Ammon's horn (tissue), 1 donor: ENCODE measurements around the gene KCNJ1.

ENCODE experiments used
- DNase-seq: peaks from one replicate; pipeline ENCODE4 v3.0.0-alpha.2; 2016; ENCODE audit warnings: low spot score

Gene KCNJ1

DNA sequence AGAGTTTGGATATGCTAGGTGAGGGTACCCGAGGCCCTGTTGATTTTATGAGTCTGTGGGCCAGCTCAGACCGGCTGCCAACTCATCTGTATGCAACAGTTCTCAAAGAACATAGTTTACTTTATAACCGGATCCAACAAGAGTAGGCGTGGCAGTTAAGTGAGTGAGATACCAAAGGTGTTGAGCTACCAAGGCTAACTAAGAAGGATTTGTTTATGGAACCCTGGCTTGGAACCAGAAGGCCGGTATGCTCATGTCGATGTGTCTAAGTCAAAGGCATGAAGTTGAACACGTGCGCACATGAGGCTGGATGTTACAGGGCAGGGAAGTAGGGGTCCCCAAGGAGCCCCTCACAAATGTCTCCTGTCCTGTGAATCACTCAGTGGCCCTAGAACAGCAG lies at the start of gene KCNJ1:
KCNJ1 (minus strand) TSS at position 20 of the 400 bp plus-strand sequence. CDS start 27,053 bp downstream, outside the sequence.
- no peak for DNase-seq

DNA sequence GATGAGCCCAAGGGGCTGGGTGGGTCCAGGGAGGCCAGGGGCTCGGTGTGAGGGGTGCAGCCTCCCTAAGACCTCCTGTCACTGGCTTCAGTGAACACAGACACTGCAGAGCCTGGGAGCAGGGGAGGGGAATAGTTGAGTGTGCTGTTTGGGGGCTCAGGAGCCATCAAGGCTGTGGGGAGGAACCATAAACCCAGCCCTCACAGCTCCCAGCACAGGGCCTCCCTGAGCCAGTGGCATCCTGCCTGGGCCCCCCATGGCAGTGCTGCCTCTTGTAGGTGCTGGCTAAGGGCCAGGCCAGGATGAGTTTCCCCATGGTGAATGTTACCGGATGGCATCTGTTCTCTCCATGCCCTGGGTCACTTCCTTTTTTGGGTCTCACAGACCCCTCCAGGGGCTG lies 49.6 kb upstream of the KCNJ1 start:
- DNase-seq = no peak

DNA sequence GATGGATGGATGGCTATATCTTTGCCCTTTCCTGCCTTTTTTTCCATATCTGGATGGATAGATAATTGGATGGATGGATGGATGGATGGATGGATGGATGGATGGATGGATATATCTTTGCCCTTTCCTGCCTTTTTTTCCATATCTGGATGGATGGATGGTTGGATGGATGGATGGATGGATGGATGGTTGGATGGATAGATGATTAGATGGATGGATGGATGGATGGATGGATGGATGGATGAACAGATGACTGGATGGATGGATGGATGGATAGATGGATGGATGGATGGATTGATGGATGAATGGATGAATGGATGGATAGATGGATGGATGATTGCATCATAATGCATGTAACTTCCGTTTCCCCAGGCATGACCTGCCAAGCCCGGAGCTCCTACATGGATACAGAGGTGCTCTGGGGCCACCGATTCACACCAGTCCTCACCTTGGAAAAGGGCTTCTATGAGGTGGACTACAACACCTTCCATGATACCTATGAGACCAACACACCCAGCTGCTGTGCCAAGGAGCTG lies 49.0 kb upstream of the KCNJ1 start:
- no peak for DNase-seq

DNA sequence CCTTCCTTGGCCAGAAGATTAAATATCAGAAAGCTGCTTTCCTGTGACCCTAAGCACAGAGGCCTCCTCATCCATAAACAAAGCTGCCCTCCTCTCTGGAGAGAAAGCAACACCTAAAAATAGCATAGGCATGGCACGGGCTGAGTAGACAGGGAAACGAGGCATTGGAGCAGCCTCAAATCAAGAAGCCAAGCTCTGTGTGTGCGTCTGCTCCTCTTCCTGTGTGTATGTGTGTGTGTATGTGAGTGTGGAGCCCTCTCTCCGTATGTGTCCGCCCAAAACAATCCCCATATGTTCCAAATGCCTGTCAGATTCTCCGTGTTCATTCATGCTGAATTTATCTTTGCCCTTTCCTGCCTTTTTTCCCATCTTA lies 48.0 kb upstream of the KCNJ1 start:
- DNase-seq = no peak

DNA sequence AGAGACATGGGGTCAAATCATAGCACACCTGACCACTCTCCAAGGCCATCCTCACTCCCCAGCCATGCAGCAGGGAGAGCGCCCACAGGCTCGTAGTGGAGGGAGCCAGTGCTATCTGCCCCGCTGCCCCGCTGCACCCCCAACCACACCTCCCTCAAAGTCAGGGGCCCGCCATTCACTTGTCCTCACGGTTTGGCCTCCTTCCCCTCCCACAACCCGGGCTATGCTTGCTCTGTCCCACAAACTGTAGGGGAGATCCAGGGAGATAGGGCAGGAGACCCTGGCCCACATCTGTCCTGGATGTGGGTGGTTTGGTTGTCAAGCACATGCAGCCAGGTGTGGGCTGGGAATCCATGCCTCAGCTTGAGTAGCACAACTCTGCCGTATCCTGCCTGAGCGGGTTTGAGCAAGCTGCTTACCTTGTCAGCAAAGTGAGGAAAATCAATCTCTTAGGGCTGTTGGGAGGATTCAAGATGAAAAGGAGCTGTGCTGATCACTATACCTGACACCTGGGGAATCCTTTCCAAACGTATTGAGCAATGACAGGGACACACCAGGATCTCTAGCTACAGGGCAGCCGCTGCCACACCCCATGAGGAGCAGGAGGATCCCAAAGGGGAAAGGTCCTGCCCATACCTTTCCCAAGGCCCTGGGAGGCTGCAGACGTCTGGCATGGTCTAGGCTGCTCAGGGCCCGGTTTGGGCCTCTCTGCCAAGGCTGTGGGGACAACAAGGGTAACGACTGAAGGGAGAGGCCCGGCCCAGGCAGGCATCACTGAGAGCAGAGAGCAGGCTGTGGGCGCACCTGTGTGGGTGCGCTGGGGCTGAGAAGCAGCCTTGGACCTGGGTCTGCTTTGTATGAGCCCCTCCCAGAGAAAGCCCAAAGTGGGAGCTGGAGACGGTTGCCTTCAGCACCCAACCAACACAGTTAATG lies 47.4 kb upstream of the KCNJ1 start:
- DNase-seq = no peak

DNA sequence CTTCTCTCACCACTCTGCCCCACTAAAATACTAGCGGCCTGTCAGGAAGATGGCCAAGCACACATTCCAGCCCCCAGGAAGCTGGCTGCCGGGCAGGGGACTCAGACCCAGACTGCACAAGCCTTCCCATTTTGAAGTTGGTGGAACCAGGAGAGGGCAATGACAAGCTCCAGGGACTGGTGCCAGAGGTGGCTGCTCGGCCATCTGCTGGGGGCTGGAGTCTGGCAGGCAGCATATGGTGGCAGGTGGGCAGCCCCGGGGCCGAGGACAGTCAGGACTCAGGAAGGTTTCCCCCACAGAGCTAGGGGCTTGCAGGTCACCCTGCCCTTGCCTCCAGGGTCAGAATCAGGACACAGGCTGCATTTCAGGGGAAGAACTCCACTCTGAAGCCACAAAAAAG lies 46.7 kb upstream of the KCNJ1 start:
- DNase-seq = no peak

DNA sequence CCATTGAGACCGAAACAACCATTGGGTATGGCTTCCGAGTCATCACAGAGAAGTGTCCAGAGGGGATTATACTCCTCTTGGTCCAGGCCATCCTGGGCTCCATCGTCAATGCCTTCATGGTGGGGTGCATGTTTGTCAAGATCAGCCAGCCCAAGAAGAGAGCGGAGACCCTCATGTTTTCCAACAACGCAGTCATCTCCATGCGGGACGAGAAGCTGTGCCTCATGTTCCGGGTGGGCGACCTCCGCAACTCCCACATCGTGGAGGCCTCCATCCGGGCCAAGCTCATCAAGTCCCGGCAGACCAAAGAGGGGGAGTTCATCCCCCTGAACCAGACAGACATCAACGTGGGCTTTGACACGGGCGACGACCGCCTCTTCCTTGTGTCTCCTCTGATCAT lies 44.6 kb upstream of the KCNJ1 start:
- DNase-seq = no peak

DNA sequence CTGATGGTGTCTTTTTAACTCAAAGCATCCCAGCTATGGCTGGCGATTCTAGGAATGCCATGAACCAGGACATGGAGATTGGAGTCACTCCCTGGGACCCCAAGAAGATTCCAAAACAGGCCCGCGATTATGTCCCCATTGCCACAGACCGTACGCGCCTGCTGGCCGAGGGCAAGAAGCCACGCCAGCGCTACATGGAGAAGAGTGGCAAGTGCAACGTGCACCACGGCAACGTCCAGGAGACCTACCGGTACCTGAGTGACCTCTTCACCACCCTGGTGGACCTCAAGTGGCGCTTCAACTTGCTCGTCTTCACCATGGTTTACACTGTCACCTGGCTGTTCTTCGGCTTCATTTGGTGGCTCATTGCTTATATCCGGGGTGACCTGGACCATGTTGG lies 44.1 kb upstream of the KCNJ1 start:
- DNase-seq = no peak

DNA sequence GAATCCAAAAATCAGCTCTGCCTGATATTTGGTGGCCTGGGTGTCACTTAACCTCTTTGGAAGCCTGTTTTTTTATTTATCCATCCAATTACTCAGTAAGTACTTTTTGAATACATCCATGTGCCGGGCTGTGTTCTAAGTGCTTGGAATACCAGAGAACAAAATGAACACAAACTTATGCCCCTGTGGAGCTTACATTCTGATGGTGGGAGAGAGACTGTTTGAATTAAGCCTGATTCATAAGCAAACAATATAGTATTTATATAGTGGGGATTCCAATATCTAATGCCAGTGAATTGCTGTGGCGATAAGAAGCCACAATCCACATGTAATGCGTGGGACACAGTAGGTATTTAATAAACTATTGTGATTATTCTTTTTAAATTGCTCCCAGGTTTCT lies 43.5 kb upstream of the KCNJ1 start:
- no peak for DNase-seq

DNA sequence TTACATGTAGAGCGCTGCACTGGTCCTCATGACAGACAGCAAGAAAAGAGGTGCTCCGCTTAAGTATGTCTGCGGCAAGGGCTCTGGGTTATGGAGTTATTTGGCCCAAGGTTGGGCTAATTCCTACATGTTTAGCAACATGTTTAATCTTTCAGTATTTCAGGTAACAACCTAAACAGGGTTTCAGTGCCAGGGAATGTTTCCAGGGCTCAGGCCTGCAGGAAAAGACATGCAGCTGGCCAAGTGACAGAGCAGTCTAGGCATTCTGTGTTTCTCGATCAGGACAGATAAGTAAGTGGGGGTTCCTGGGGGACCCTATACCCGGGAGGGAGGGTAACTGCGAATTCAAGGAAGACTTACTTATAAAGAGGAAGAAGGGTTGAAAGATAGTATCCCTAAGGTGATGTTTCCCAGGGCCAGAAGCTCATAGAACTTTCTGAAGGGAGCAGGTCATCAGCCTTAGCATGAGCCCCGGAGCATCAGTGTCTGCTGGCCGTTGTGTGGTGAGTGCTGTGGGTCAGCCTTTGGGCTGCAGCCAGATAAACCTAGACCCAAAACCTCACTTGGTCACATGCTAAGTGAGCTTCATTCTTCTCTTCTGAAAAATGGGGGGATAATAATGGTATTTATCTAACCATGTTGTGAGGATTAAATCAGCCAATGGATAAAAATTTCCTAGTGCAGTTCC lies 42.5 kb upstream of the KCNJ1 start:
- no peak for DNase-seq

DNA sequence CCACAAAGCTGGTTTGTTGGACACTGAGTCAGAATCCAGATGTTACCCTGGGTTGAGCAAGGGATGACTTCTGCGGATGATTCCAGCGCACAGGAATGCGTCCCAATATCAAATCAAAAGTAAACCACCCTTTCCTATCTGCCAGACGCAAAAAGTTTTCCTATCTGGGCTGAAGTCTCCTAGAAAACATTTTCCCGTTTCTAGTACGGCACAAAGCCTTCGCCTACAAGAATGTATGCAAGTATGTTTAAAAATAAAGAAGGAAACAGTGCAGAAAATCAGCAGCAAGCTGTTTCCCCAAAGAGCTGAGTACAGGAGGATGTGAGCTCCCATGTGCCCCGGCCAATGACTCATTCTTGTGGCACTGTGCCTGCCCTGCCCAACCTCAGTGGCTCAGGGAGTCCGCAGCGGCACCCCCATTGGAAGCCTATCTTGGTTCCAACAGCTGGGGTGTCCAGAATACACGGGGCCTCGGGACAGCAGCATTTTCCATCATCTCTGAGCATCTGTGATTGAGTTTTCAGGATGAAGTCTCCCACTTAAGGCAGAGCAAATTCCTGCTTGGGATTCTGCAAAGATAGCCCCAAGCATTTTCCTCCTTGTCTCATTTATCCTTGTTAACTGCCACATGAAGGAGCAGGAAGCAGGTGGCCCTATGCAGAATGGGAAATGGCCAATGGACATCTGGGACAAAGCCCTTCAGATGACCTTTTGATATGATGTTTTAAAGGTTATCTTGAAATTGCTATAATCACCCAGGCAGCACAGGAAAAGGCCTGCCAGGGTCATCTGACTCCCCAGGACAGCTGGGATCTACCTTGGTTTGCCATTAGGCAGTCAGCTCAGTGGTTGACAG lies 41.5 kb upstream of the KCNJ1 start:
- peak; percentile 74 for DNase-seq

DNA sequence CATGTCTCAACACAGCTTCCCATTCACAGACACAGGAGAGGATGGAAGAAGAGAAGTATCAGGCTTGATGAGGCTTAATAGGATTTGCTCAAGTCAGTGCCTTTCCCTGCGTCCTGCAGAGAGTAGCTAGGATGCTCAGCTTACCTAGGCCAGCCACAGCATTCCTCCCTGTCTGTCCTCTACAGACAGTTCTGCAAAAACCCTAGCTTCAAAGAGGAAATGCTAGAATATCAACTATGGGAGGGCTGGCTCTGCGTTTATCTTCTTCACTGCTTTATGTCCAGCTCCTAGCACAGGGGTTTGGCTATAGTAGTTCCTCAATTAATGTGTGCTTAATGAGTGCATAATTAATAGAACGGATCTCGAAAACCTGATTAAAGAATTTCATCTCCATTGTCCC lies 40.5 kb upstream of the KCNJ1 start:
- DNase-seq = no peak

DNA sequence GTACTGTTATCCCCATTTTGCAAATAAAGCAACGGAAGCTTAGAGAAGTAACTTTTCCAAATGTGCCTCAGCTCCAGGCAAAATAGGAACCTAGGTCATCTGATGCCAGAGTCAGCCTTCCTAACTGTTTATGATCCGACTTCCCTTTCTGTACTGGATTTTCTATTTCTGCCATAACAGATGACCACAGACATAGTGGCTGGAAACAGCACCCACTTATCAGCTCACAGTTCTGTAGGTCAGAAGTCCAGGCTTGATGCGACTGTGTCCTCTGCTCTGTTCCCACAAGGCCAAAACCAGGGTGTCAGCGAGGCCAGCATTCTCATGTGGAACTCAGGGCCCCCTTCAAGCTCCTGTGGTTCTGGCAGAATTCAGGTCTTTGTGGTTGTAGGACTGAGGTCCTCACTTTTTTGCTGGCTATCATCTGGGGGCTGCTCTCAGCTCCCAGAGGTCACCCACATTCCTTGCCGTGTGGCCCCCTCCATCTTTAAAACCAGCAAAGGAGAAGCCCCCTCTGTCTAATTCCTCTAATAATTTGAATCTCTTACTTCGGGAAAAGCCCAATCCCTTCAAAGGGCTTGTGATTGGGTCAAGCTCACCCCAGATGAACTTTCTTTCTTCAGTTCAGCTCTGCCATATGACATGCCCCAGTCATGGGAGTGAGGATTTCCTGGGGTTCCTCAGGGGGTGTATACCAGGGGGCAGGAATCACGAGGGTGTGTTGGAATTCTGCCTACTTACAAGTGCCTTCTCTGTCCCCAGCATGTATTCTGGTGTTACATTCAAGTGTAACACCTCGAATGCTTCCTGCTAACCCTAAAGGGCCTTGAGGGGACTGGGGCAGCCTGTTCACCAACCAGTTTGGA lies 39.3 kb upstream of the KCNJ1 start:
- DNase-seq = peak; percentile 45

DNA sequence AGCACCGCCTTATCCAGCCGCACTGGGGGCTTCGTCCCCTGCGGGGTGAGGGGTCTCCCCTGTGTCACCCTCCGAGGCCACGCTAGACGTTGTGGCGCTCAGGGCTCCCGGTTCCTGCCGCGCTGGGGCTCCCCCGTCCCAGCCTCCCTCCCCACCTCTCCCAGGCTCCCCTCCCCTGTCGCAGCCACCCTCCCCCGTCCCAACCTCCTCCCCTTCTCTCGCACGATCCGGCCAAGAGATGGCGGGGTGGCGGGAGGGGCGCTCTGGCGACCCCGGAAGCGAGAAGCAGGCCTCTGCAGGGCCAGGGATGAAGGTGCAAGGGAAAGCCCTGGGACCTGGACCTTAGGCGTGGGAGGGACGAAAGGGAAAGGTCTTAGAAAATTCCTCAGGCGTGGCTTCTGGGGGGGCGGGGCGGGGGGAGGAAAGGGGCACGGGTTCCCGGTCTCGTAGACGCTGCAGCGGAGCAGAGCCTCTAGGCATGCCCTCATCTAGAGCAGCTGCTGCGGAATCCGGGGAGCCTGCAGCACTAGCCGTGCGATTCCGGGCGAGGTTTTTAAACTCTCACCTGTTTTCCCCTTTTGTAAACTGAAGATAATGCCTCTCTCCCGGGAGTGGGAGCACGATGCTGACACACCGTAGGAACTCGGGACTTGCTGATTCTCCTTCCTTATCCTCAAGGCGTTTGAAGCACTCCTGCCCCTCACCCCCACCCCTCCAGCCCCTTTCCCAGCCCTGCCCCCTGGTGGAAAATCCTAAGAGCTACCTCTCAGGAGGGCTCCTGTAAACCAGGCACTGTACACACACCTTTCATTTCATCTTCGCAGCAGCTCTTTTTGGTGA lies 38.5 kb upstream of the KCNJ1 start:
- DNase-seq = no peak

DNA sequence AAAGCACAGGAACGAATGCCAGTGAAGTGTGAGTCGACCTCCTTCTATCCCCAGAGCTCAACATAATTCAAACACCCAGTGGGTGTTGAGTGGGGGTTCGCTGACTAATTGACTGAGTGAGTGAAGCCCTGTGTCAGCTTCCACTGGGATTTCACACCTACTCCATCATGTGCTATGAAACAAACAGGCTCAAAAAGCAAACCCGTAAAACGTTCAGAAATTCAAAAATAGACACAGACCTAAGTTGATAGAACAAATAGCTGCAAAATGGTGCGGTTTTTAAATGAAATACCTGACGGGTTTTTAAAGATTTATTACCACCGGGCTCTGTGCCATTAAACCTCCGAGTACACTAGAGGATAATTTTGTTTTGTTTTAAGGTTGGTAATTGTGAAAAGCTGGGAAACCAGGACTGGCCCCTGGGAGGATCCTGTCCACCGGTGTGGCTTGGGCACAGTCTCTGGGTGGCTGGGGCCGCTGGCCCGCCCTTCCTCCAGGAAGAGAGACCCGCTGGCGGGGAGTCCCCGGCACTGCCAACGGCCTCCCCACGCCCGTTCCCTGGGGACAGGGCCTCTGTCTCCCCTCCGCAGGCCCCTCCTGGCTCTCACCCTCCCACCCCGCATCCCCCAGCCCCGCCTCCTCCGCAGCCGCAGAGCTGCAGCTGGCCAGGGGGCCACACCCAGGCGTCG lies 37.7 kb upstream of the KCNJ1 start:
- peak; percentile 50 for DNase-seq

DNA sequence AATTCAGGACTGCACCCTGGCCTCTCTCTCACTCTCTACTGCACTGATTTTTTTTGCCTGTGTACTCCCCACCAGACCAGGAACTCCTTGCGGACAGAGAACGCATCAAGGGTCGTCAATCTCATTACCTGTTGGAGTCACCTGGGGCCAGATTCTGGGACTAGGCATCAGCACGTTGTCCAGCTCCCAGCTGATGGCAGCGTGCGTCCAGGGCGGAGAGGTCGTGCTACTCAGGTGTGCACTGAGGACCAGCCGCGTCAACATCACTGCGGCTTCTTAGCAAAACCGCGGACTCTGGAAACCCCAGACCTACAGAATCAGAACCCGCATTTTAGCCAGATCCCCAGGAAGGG lies 37.2 kb upstream of the KCNJ1 start:
- no peak for DNase-seq

DNA sequence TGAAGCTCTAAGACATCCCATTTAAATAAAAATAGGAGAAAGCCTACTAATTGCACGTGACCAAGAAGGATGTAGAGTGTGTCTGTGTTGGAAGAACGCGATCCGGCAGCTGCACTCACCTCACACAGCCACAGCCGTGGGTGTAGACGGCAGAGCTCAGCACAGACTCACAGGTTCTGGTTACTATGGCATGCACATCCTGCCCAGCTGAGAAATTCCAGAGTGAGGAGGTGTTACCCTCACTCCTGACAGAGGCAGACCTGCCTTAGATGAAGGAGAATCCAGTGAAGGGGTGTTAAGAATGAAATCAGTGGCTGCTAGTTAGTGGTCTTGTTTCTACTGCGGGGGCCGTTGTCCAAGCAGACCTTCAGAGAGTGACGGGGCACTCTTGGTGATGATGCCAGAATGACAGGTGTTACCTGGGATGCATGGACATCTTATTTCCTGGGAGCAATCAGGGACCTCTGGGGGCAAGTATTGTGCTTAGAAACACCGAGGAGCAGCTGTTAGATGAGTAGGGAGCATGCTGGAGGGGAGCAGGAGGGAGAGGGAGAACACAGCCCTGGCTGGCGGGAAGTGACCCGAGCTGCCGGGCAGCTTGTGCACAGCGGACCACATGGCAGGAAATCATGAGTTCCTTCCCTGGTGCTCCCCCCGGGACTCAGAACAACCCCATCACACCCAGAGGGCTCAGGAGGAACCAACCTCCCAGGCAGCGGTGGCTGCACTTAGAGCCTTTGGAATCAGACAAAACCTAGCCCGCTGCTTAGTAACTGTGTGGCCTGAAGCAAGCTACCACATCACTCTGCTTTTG lies 36.4 kb upstream of the KCNJ1 start:
- peak; percentile 69 for DNase-seq

DNA sequence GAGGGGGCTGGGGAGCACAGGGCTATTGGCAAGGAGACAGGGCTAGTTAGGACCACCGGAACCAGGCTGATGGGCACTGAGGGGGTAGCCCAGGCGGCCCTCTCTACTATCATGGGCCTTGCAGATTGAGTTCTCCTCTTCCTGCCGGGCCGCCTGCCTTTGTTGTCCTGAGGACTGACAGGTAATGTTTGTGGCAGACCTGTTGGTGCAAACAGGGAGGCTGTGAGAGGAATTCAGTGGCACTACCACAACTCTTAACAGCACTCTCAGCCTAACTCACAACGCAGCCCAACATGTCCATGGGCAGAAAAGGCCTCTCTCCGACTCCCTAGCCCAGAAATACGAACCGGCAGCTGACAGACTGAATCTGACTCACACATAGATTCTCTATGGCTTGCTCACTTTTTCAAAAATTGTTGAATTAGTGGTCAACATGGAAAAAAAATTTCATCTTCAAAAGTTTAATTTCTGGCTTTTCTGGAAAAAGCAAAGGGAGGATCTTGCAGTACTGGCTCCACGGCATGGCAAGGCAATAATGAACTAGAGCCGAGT lies 35.5 kb upstream of the KCNJ1 start:
- DNase-seq = no peak
